H1 (cell line): ENCODE measurements around the gene STEAP4. TPM values are rescaled to one million over a fixed set of nuclear protein-coding genes. Genes with fewer than 3 reads are reported as not detected.

Experiments
- CTCF ChIA-PET: fragments of 300-600 bp; sonication (Branson Sonifier 250); formaldehyde crosslinking; loops from one replicate; lab custom pipeline; 2021; ENCODE audit not compliant: partially characterized antibody; lab: Charles Lee
- POLR2A ChIA-PET: fragments of 300-600 bp; sonication (Branson Sonifier 250); formaldehyde crosslinking; loops from one replicate; lab custom pipeline; 2021; ENCODE audit warnings: inconsistent platforms; ENCODE audit not compliant: partially characterized antibody; lab: Charles Lee
- DNase-seq, 2 experiments: peaks; one replicate each; pipeline versions ENCODE4 v3.0.0 to v3.0.0-alpha.2; 2010 to 2022; ENCODE audit warnings: low spot score in 2 of 2, low read depth in 1 of 2, mixed read lengths in 1 of 2
- FAIRE-seq: peaks from 2 replicates; lab custom pipeline; 2011; peaks lifted over from hg19 to GRCh38; lab: Jason Lieb, UNC
- H2AFZ ChIP-seq: 2 replicates; pipeline ENCODE4 v1.8.1; 2012; ENCODE audit warnings: low read length, inconsistent platforms
- H2AK5ac ChIP-seq: 2 replicates; pipeline ENCODE4 v1.6.1; 2013; ENCODE audit warnings: low read depth, low read length
- H2BK120ac ChIP-seq: replicated peaks from 2 replicates; pipeline ENCODE3; 2013; ENCODE audit warnings: low read depth, low read length, inconsistent platforms
- H2BK12ac ChIP-seq: 2 replicates; pipeline ENCODE4 v1.6.1; 2013; ENCODE audit warnings: low read depth, low read length
- H2BK15ac ChIP-seq: 2 replicates; pipeline ENCODE4 v1.6.1; 2013; ENCODE audit warnings: low read length
- H2BK20ac ChIP-seq: 2 replicates; pipeline ENCODE4 v1.6.1; 2013; ENCODE audit warnings: low read length
- H2BK5ac ChIP-seq: 2 replicates; pipeline ENCODE4 v1.6.1; 2013; ENCODE audit warnings: low read depth, low read length
- H3K14ac ChIP-seq: 2 replicates; pipeline ENCODE4 v1.6.1; 2013; ENCODE audit warnings: inconsistent platforms; ENCODE audit not compliant: insufficient read length
- H3K18ac ChIP-seq: 2 replicates; pipeline ENCODE4 v1.6.1; 2013; ENCODE audit warnings: low read length; ENCODE audit errors: extremely low read depth
- H3K23ac ChIP-seq: 2 replicates; pipeline ENCODE4 v1.6.1; 2013; ENCODE audit warnings: inconsistent platforms; ENCODE audit not compliant: insufficient read length
- H3K23me2 ChIP-seq: 2 replicates; pipeline ENCODE4 v1.6.1; 2013; ENCODE audit warnings: low read depth, low read length
- H3K27ac ChIP-seq: 2 replicates; pipeline ENCODE4 v1.6.1; 2011; ENCODE audit warnings: low read depth, low read length, inconsistent platforms
- H3K27me3 ChIP-seq, 4 experiments: replicated peaks in 1 of 4; 1 replicate in 1 of 4; 2 replicates in 3 of 4; pipeline versions ENCODE4 v1.6.1 to v1.8.1; 2011 to 2013; ENCODE audit warnings: low read length in 3 of 4, mild to moderate bottlenecking in 3 of 4, inconsistent platforms in 2 of 4, mixed read lengths in 2 of 4, moderate library complexity in 1 of 4; ENCODE audit not compliant: control insufficient read depth in 3 of 4, insufficient read depth in 3 of 4; ENCODE audit errors: extremely low read depth in 1 of 4
- H3K36me3 ChIP-seq, 4 experiments: 2 replicates each; pipeline versions ENCODE4 v1.6.1 to v1.8.1; 2011 to 2013; ENCODE audit warnings: mild to moderate bottlenecking in 4 of 4, low read length in 3 of 4, moderate library complexity in 2 of 4, control low read depth in 1 of 4, inconsistent platforms in 1 of 4; ENCODE audit not compliant: insufficient read depth in 4 of 4, control insufficient read depth in 2 of 4
- H3K4ac ChIP-seq: replicated peaks from 2 replicates; pipeline ENCODE3; 2013; ENCODE audit warnings: low read length, low read depth, mixed read lengths, inconsistent platforms; ENCODE audit not compliant: insufficient read length
- H3K4me1 ChIP-seq, 4 experiments: replicated peaks in 1 of 4; 1 replicate in 1 of 4; 2 replicates in 3 of 4; pipeline versions ENCODE4 v1.6.1 to v1.8.1; 2011 to 2013; ENCODE audit warnings: low read length in 3 of 4, inconsistent platforms in 2 of 4, mixed read lengths in 1 of 4; ENCODE audit not compliant: insufficient read depth in 4 of 4, control insufficient read depth in 3 of 4
- H3K4me2 ChIP-seq, 2 experiments: 2 replicates each; pipeline versions ENCODE4 v1.6.1 to v1.8.1; 2011 to 2013; ENCODE audit warnings: low read depth in 2 of 2, low read length in 2 of 2, control low read depth in 1 of 2, inconsistent platforms in 1 of 2, mild to moderate bottlenecking in 1 of 2; ENCODE audit not compliant: insufficient read depth in 1 of 2
- H3K4me3 ChIP-seq, 4 experiments: fragments of 200-600, 300-600 bp in 1 of 4; sonication (generic), shearing (Covaris generic), sonication (Bioruptor Twin) in 1 of 4; 2 replicates each; pipeline versions ENCODE4 v1.5.1 to v1.8.1; 2011 to 2016; ENCODE audit warnings: low read length in 4 of 4, low read depth in 3 of 4, control low read depth in 2 of 4, inconsistent platforms in 2 of 4, mild to moderate bottlenecking in 2 of 4, mixed read lengths in 1 of 4, moderate library complexity in 1 of 4; ENCODE audit not compliant: insufficient read depth in 2 of 4; ENCODE audit errors: extremely low read depth in 1 of 4
- H3K56ac ChIP-seq: replicated peaks from 2 replicates; pipeline ENCODE3; 2013; ENCODE audit warnings: low read depth, mild to moderate bottlenecking, mixed read lengths, low read length, inconsistent platforms; ENCODE audit not compliant: insufficient read length
- H3K79me1 ChIP-seq: 2 replicates; pipeline ENCODE4 v1.6.1; 2013; ENCODE audit warnings: low read depth, low read length, control low read depth
- H3K79me2 ChIP-seq, 2 experiments: 2 replicates each; pipeline versions ENCODE4 v1.6.1 to v1.8.1; 2012 to 2013; ENCODE audit warnings: low read length in 2 of 2, mild to moderate bottlenecking in 2 of 2, inconsistent platforms in 1 of 2; ENCODE audit not compliant: insufficient read depth in 2 of 2, control insufficient read depth in 1 of 2
- H3K9ac ChIP-seq, 4 experiments: replicated peaks in 1 of 4; 1 replicate in 1 of 4; 2 replicates in 3 of 4; pipeline versions ENCODE4 v1.6.1 to v1.8.1; 2011 to 2013; ENCODE audit warnings: low read depth in 3 of 4, low read length in 3 of 4, control low read depth in 2 of 4, mild to moderate bottlenecking in 2 of 4, moderate library complexity in 2 of 4, inconsistent platforms in 1 of 4; ENCODE audit errors: extremely low read depth in 1 of 4
- H3K9me3 ChIP-seq, 2 experiments: 2 replicates each; pipeline versions ENCODE4 v1.6.1 to v1.8.1; 2012 to 2013; ENCODE audit warnings: mild to moderate bottlenecking in 2 of 2, moderate library complexity in 2 of 2, control low read depth in 1 of 2, inconsistent platforms in 1 of 2, low read depth in 1 of 2, low read length in 1 of 2, mixed read lengths in 1 of 2; ENCODE audit not compliant: insufficient read depth in 2 of 2
- H4K20me1 ChIP-seq, 2 experiments: replicated peaks in 1 of 2; 2 replicates each; pipeline versions ENCODE3 to v1.8.1; 2011 to 2013; ENCODE audit warnings: inconsistent platforms in 2 of 2, low read length in 2 of 2, mild to moderate bottlenecking in 1 of 2; ENCODE audit not compliant: insufficient read depth in 2 of 2, control insufficient read depth in 1 of 2
- H4K5ac ChIP-seq: 2 replicates; pipeline ENCODE4 v1.6.1; 2013; ENCODE audit warnings: low read length, low read depth, mixed read lengths, inconsistent platforms; ENCODE audit not compliant: insufficient read length
- H4K8ac ChIP-seq: 2 replicates; pipeline ENCODE4 v1.8.0; 2013; ENCODE audit warnings: mild to moderate bottlenecking, moderate library complexity, low read length, inconsistent platforms; ENCODE audit not compliant: insufficient read depth; ENCODE audit errors: extremely low read depth
- H4K91ac ChIP-seq: replicated peaks from 2 replicates; pipeline ENCODE3; 2013; ENCODE audit warnings: low read length, mixed read lengths, inconsistent platforms; ENCODE audit not compliant: insufficient read length
- KDM5A ChIP-seq: fragments of 200-600 bp; IDR thresholded peaks from 2 replicates; pipeline ENCODE4 v1.7.1; 2012; ENCODE audit warnings: mild to moderate bottlenecking, low read length, inconsistent platforms, mixed read lengths
- TEAD4 ChIP-seq: IDR thresholded peaks from 2 replicates; pipeline ENCODE4 v1.6.1; 2012; ENCODE audit warnings: low read depth, low read length, inconsistent platforms, mixed read lengths
- WGBS, 2 experiments: shearing (Covaris generic) in 1 of 2; methylation state at CpG; one replicate each; pipeline versions ENCODE4 v1.1.6 to v1.1.7; 2013 to 2015; ENCODE audit warnings: low lambda C conversion rate in 2 of 2, mixed read lengths in 2 of 2, inconsistent platforms in 1 of 2, low coverage in 1 of 2, missing lambda C conversion rate in 1 of 2; ENCODE audit not compliant: insufficient replicate concordance in 2 of 2, insufficient coverage in 1 of 2, insufficient read length in 1 of 2; ENCODE audit errors: extremely low coverage in 1 of 2, missing lambda C conversion rate in 1 of 2; 5-methylcytosine and 5-hydroxymethylcytosine counted together
- polyA plus RNA-seq, 7 experiments: library from polyadenylated mRNA; depleted of rRNA in 3 of 7; stranded (reverse) in 5 of 7; unstranded in 2 of 7; fragments of >200 nt in 5 of 7; fragments of 200-250 nt in 2 of 7; gene quantifications; 1 replicate in 5 of 7; 2 replicates in 1 of 7; 4 replicates in 1 of 7; pipeline versions ENCODE4 v1.2.1 to v1.2.3, GENCODE V29; 2011 to 2013; ENCODE audit warnings: missing spikeins in 2 of 7, mixed read lengths in 2 of 7
- total RNA-seq: library from RNA; stranded (reverse); fragmentation: NEBNext Ultra II Directional; extraction: Animal tissue kit (Norgen Biotek cat#: 25700); gene quantifications from 2 replicates; pipeline ENCODE4 v1.2.1, GENCODE V29; 2021

STEAP4 gene
- total and polyA plus RNA-seq, 2 of the 8 experiments (the other 6 are each of a cell fraction or from before 2014, with no cell fraction given) = under 0.01 TPM; not detected in 1

GRCh38 chr7:88324699-88325098, 18.0 kb upstream of the STEAP4 start:
- FAIRE-seq = no peak
- TF ChIP-seq TEAD4 (no peak), KDM5A (no peak)
- no peak for DNase-seq

More at GRCh38 chr7:88324699-88325098, 18.0 kb upstream of the STEAP4 start:
- H3K36me3 ChIP-seq = no peaks in the 10 kb centered on the region
- H3K27me3 ChIP-seq = no peaks in the 10 kb centered on the region
- H2BK15ac ChIP-seq = no peak overlapping the region
- H3K56ac ChIP-seq = no peak overlapping the region
- no peak overlapping the region for H4K8ac ChIP-seq
- POLR2A ChIA-PET = no interaction called here
- 0 out of 4 replicates have a peak, but pooled peaks cover 0 to 3% of the 10 kb centered on the region in 2 experiments for H3K9me3 ChIP-seq
- no peaks in the 10 kb centered on the region for H3K4me1 ChIP-seq
- no peak overlapping the region for H4K5ac ChIP-seq
- H2BK120ac ChIP-seq = no peak overlapping the region
- H3K79me1 ChIP-seq = no peaks in the 10 kb centered on the region
- no peak overlapping the region for H2BK12ac ChIP-seq
- CTCF ChIA-PET = no interaction called here
- no peak overlapping the region for H2BK20ac ChIP-seq
- H3K14ac ChIP-seq = no peak overlapping the region
- H2AK5ac ChIP-seq = no peak overlapping the region
- H3K23me2 ChIP-seq = no peaks in the 10 kb centered on the region; the same call in 1 of the 2 replicates
- H3K79me2 ChIP-seq = no peaks in the 10 kb centered on the region
- H2AFZ ChIP-seq = no peak overlapping the region
- 95% methylated on average over 4 of the region's 4 CpGs; no CpG with 5 or more reads in 1 of the 2 experiments for WGBS, 2 experiments
- H3K4ac ChIP-seq = no peak overlapping the region
- no peak overlapping the region for H3K18ac ChIP-seq
- no peak overlapping the region for H3K4me3 ChIP-seq
- H3K23ac ChIP-seq = no peak overlapping the region
- no peak overlapping the region for H3K4me2 ChIP-seq
- no peaks in the 10 kb centered on the region for H4K20me1 ChIP-seq
- no peak overlapping the region for H3K9ac ChIP-seq
- no peak overlapping the region for H2BK5ac ChIP-seq
- no peak overlapping the region for H3K27ac ChIP-seq
- H4K91ac ChIP-seq = no peak overlapping the region
